HG02840 (cell line): Measurements from ENCODE around the gene PDGFD.
"Not testable (repeated sequence)": the region's sequence is repeated elsewhere in the genome, so short reads cannot be mapped to it uniquely, and the experiment has no call there.

ENCODE experiments used
- ATAC-seq: cut with Tn5 transposase; IDR thresholded peaks from one replicate; pipeline ENCODE4 v1.9.1; 2021; ENCODE audit warnings: mild to moderate bottlenecking, moderate library complexity, moderate number of reproducible peaks; ENCODE audit not compliant: unreplicated experiment, low FRiP score

PDGFD gene

GRCh38 chr11:104058680-104059079 lies 105.3 kb downstream of the PDGFD start:
- no peak for ATAC-seq

DNA sequence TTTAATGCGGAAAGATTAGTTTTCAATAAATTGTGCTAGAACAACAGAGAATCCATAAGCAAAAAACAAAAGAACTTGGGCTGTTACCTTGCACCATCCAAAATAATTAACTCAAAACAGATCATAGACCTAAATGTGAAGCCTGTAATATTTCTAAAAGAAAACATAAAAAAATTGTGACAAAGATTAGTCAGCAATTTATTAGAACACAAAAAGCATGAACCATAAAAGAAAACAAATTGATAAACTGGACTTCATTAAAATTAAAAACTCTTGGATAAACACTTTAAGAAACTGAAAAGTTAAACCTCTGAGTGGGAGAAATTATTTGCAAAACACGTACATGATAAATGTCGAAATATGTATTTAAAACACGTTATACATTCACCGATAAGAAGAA lies 106.0 kb downstream of the PDGFD start:
- no peak for ATAC-seq

DNA sequence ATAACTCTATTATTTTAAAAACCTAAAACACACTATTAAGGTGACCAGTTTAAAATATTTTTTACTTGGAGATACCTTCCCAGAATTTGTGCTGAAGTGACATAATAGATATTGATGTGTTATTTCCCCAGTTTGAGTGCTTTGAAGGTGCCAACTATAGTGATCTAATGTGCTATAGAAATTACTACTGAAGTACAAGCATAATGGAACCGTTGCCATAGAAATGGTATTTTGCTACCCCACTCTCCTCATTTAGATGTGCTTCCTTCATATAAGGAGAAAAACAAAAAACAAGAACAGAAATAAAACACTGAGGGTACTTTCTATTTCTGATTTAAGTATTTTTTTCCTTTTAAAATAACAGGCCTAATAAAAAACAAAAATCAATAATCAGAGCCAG lies 108.4 kb downstream of the PDGFD start:
- ATAC-seq = no peak

GRCh38 chr11:104054911-104055529 lies 108.9 kb downstream of the PDGFD start:
- no peak for ATAC-seq

GRCh38 chr11:104053743-104054478 lies 110.0 kb downstream of the PDGFD start:
- no peak for ATAC-seq

DNA sequence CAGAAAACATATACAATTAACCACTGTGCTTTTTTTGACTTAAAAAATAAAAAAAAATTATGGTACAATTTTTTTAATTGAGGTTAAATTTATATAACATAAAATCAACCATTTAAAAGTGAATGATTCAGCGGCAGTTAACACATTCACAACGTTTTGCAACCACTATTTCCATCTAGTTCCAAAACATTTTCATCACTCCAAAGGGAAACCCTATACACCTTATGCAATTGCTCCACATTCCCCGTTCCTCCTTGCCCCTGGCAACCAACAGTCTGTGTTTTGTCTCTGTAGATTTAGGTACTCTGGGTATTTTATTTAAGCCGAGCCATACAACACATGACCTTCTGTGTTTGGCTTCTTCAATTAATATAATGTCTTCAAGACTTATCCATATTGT lies 112.2 kb downstream of the PDGFD start:
- ATAC-seq = no peak

DNA sequence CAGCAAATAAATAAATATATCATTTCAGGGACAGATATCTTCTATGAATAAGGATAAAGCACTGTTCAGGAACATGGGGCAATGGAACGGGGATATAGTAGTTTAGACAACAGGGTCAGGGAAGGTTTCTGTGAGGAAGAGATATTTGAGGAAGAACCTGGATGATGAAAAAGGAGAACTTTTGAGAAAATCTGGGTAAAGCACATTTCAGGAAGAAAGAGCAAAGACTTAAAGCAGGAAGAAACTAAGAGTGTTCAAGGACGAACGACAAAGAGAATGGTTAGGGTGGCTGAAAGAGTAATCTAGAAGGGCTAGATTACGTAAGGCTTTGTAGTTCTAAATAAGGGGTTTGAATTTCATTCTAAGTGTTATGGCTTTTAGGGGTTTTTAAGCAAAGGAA lies 114.8 kb downstream of the PDGFD start:
- ATAC-seq = no peak

DNA sequence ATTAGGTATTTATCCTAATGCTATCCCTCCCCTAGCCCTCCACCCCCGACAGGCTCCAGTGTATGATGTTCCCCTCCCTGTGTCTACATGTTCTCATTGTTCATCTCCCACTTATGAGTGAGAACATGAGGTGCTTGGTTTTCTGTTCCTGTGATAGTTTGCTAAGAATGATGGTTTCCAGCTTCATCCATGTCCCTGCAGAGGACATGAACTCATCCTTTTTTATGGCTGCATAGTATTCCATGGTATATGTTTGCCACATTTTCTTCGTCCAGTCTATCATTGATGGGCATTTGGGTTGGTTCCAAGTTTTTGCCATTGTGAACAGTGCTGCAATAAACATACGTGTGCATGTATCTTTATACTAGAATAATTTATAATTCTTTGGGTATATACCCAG lies 117.1 kb downstream of the PDGFD start:
- ATAC-seq = not testable (repeated sequence)

DNA sequence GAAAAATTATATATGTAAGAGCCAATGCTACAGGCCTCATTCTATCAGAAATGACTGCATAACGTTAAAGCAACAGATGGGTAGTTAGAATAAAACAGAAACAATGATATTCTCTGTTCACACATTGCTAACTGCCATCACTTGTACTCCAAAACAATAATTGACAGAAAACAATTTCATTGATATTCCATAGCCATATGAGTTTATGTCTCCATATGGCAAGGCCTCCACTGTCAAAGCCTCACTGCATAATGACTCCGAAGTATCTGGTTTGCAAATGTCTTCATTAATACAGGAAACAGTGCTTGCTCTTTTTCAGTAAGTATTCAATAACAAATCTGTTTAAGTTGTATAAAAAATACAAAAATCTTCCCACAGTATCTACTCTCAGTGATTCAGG lies 117.6 kb downstream of the PDGFD start:
- ATAC-seq = no peak

DNA sequence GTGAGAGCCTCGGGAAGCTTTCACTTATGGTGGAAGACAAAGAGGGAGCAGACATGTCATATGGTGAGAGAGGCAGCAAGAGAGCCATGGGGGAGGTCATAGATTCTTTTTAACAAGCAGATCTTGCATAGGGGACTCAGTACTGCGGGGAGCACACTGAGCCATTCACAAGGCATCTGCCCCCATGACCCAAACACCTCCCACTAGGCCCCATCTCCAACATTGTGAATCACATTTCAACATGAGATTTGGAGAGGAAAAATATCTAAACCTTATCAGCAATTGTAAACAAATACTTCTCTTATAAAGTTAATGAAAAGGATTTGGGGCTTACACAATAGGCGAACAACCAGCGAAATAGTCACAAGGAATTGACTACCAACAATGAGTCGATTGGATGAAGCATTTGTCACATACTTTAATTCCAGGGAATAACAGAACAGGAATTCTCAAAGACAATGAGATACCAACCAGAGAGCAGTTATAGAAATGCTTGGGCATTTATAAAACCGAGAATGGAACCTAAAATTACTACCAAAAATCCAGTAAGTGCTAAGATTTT lies 120.2 kb downstream of the PDGFD start:
- no peak for ATAC-seq

GRCh38 chr11:104043142-104043541 lies 120.8 kb downstream of the PDGFD start:
- no peak for ATAC-seq

DNA sequence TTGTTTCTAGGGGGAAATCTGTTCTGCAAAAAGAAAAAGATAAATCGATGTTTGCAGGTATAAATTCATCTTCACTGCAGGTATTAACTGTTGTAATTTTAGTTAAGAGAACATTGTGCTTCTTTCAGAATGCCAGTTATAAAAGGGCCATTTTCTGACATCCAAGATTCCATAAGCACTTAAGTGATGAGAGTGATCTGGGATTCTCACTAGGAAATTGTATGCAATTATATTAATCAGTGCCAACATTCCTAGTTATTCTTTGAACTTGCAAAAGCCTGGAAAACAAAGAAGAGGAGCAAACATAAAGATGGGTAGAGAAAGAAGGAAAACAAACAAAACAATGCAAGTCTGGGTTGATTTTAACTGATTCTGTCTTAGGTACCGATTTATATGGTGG lies 122.2 kb downstream of the PDGFD start:
- no peak for ATAC-seq

DNA sequence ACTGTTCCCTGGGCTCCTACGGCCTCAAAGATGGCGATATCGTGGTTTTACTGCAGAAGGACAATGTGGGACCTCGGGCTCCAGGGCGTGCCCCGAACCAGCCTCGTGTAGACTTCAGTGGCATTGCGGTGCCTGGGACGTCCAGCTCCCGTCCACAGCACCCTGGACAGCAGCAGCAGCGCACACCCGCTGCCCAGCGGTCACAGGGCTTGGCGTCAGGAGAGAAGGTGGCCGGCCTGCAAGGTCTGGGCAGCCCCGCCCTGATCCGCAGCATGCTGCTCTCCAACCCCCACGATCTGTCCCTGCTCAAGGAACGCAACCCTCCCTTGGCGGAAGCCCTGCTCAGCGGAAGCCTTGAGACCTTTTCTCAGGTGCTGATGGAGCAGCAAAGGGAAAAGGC lies 127.0 kb downstream of the PDGFD start:
- no peak for ATAC-seq

DNA sequence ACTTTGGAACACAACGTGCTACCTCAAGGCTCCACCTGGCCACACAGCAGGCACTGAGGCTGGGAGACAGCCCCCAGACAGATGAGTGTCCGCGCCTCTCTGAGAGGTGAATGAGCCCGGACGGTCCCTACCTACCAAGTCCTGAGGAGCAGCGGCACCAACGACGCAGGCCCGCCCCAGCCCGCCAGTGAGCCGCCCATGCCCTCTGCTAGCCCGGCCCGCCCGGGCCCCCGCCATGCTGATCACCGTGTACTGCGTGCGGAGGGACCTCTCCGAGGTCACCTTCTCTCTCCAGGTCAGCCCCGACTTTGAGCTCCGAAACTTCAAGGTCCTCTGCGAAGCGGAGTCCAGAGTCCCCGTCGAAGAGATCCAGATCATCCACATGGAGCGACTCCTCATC lies 127.4 kb downstream of the PDGFD start, which contains the start of gene DDI1:
Gene DDI1, plus strand, starts transcription at position 53 of the 400 bp plus-strand sequence. Its CDS starts 183 bp downstream, at position 236.
- ATAC-seq = no peak

DNA sequence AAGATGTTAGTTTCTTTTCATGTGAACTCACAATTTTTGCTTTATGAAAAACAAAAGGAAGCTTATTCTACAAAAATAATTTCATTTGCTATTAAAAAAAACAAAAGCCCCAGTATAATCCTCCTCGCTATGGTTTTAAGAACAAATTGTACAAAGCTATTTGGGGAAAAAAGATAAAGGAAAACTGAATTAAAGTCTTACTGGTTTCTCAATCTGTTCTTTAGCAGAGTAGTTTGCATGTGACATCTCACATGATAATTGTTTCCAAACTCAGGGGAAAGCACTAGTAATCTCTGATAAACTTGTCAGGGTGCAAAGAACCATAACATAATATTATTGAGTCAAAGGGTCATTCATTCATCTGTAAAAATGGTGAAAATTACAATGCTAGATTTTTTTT lies 130.4 kb downstream of the PDGFD start:
- ATAC-seq = no peak

DNA sequence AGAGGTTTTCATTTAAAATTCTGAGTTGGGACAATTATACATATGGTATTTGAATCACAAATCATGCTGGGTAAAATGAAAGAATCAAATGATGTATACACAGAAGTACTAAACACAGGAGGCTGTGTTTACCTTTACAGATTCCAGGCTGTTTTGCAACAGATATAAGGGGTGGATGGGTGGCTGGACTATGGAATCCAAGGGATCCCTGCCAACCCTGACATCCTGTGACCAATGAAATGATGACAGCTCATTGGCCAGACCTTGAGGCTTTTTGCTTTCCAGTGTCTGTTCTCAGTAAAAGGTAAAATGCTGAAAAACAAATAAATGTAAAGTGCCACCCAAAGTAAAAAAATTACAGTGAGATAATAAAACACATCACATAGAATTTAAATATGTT lies 130.8 kb downstream of the PDGFD start:
- ATAC-seq = no peak

DNA sequence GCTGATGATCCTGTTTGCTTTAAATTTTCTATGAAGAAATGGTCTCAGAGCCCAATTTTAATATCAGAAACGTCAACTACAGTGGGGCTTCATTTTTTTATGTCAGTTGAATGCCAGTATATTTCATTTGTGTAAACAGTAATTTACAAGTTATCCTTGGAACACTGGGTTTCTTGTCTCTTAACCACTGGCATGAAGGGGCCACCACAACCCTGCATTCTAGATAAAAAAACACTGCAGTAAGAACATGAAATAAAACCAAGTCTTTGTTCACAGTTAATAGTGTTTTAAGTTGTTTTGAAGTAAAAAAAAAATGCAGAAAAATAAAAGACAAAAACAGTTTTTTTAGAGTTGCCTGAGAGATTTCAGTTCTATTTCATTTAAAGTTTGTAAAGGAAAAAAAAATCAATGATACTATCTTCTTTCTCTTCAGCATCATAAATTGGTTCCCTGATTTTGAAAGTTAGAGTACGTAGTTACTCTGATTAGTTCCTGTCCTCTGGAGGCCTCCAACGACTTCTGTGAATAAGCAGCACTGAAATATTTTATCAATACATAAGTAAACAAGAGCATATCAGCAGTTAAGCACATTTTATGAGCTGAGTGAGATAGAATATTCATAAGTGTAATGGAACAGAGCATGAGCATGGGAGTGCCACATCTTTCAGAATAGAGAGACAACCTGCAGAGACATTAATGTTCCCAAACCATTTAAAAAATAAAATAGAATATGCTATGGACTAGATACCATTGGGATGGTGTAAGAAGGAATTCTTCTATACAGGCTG lies 135.3 kb downstream of the PDGFD start:
- ATAC-seq = no peak

DNA sequence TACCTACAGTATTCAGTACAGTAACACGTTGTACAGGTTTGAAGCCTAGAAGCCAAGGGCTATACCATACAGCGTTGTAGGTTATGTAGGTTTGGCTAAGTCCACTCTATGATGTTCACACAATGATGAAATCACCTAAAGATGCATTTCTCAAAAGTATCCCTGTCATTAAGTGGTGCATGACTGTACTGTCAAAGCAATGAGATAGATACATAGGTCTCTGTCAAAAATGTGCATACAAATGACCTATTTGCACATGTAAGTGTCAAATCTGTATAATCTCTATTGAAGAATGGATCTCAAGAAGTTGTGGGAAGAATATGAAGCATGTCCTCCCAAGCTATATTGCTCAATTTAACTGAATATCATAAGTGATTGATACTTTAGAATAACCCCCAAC lies 139.4 kb downstream of the PDGFD start:
- ATAC-seq = no peak

DNA sequence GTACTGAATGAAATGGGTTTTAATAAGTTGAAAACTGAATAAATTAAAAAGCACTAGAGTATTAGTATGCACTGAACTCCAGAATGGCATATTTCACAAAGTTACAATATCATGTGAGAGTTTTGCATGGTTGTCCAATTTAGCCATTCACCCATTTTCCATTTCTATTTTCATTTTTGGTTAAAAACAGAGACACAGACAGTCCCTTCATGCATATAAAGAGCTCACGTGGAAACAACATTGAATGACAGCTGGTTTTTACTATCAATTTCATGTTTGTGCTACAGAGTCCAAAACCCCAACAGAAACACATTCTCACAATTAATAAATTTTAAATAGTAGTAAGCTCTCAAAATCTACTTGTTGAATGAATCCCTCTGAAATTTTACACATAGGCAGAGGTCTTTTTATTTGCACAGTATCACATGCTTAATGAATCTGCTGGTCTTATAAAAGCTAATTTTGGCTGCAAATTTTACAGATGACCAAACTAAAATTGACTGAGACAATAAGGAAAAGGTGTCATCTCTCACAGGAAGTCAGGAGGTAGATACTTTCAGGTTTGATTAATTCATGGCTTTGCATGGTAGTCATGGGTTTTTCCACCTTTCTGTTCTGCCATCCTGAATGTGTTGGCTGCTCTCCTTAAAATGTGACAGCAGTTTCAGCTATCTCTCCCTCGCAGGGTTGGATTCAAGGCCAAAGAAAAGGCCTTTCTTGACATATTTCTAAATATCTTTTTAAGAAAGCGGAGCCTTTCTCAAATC lies 148.1 kb downstream of the PDGFD start:
- peak; percentile 93 for ATAC-seq

DNA sequence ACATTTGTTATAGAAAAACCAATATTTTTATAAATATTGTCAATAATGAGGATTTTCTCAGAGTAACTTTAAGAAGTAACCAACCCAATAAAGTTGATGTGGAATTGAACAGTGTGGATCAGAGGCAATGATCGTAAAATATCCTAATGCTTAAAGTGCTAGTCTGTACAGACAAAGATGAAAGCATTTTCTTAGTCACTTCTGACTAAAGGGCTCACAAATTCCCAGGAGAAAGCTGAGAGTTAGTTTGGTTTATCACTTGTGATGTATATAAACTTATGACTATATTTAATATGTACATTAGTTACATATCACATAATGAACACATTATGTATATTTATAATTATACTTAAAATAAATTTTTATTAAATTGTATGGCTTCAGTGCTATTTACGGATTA lies 152.9 kb downstream of the PDGFD start:
- no peak for ATAC-seq
